ENCODE measurements around the gene FSIP2.

- TF ChIP-seq EZH2 (IDR thresholded peaks at IDR 0.05) (no peak), POLR2AphosphoS5 (IDR thresholded peaks at IDR 0.05; ENCODE audit: borderline replicate concordance, low read depth, low read length) (no peak)
Observed at GRCh38 chr2:185780890-185781289, 42.3 kb downstream of the FSIP2 start.

All from SK-N-MC (cell line).